HepG2 (cell line): Measurements from ENCODE around the gene LONP1. TPM values are rescaled to one million over a fixed set of nuclear protein-coding genes. Genes with fewer than 3 reads are reported as not detected.
A peak's percentile ranks its signal among the peaks of the same experiment; 100 is the strongest.

Source experiments
- ELK4 ChIP-seq: sonication (generic); formaldehyde crosslinking; IDR thresholded peaks from 2 replicates; pipeline ENCODE4 v1.9.0; 2021; ENCODE audit warnings: missing genetic modification reagents, borderline replicate concordance
- GATA4 ChIP-seq: sonication (generic); IDR thresholded peaks from 2 replicates; pipeline ENCODE4 v1.6.1; 2016; ENCODE audit warnings: antibody characterized with exemption, low read depth, borderline replicate concordance
- HIC2 ChIP-seq: sonication (generic); formaldehyde crosslinking; IDR thresholded peaks from 2 replicates; pipeline ENCODE4 v1.9.0; 2022; ENCODE audit warnings: low read depth, missing genetic modification reagents
- PHF21A ChIP-seq: sonication (generic); formaldehyde crosslinking; IDR thresholded peaks from 2 replicates; pipeline ENCODE4 v1.5.0; 2020; ENCODE audit warnings: mild to moderate bottlenecking, missing genetic modification reagents
- PHF8 ChIP-seq: sonication (generic); formaldehyde crosslinking; IDR thresholded peaks from 2 replicates; pipeline ENCODE4 v1.5.0; 2020; ENCODE audit warnings: missing genetic modification reagents
- PRDM15 ChIP-seq: sonication (generic); formaldehyde crosslinking; IDR thresholded peaks from 2 replicates; pipeline ENCODE4 v1.4.0; 2020; ENCODE audit warnings: missing genetic modification reagents
- PTBP1 ChIP-seq: fragments of 200-400 bp; formaldehyde crosslinking; IDR thresholded peaks from 2 replicates; pipeline ENCODE4 v1.6.1; 2018; ENCODE audit warnings: low read length, low read depth; ENCODE audit not compliant: poor library complexity, severe bottlenecking
- TEF ChIP-seq: sonication (generic); formaldehyde crosslinking; IDR thresholded peaks from 2 replicates; pipeline ENCODE4 v1.5.0; 2020; ENCODE audit warnings: missing genetic modification reagents
- XBP1 ChIP-seq: sonication (generic); formaldehyde crosslinking; IDR thresholded peaks from 2 replicates; pipeline ENCODE4 v1.5.0; 2020; ENCODE audit warnings: missing genetic modification reagents
- ZBTB38 ChIP-seq: sonication (generic); formaldehyde crosslinking; IDR thresholded peaks from 2 replicates; pipeline ENCODE4 v1.5.1; 2020; ENCODE audit warnings: mild to moderate bottlenecking, missing genetic modification reagents
- ZNF232 ChIP-seq: sonication (generic); formaldehyde crosslinking; IDR thresholded peaks from 2 replicates; pipeline ENCODE4 v1.4.0; 2020; ENCODE audit warnings: missing genetic modification reagents, borderline replicate concordance
- ZNF276 ChIP-seq: sonication (generic); formaldehyde crosslinking; IDR thresholded peaks from 2 replicates; pipeline ENCODE4 v1.4.0; 2020; ENCODE audit warnings: mild to moderate bottlenecking, low read depth, missing genetic modification reagents
- ZNF503 ChIP-seq: sonication (generic); formaldehyde crosslinking; IDR thresholded peaks from 2 replicates; pipeline ENCODE4 v1.4.0; 2020; ENCODE audit warnings: missing genetic modification reagents
- ZNF782 ChIP-seq: sonication (generic); formaldehyde crosslinking; IDR thresholded peaks from 2 replicates; pipeline ENCODE4 v1.4.0; 2020; ENCODE audit warnings: missing genetic modification reagents, mild to moderate bottlenecking, borderline replicate concordance
- polyA plus RNA-seq, 8 experiments: library from polyadenylated mRNA; depleted of rRNA in 3 of 8; stranded (reverse) in 7 of 8; unstranded in 1 of 8; fragments of >200 nt; fragmentation: Illumina TruSeq in 4 of 8; extraction: Trizol in 4 of 8; gene quantifications; 2 replicates each; pipeline versions ENCODE4 v1.2.1 to v1.2.3, GENCODE V29; 2011 to 2016; ENCODE audit warnings: low read depth in 4 of 8, missing spikeins in 1 of 8, mixed read lengths in 1 of 8; ENCODE audit not compliant: insufficient read depth in 1 of 8
- total RNA-seq, 5 experiments: library from RNA; depleted of rRNA; stranded (reverse); fragments of >200 nt; fragmentation: Illumina TruSeq; extraction: Trizol; gene quantifications; 2 replicates each; pipeline ENCODE4 v1.2.3, GENCODE V29; 2016; ENCODE audit warnings: low read depth in 1 of 5

Gene LONP1
- total and polyA plus RNA-seq, 2 of the 13 experiments (the other 11 are each of a cell fraction or from before 2014, with no cell fraction given): 59.5 to 76.8 TPM

- peak; percentile 58; the same call in 1 of the 2 replicates for TF ChIP-seq ZNF503 (CRISPR knock-in tag)
- TF ChIP-seq GATA4: no peak
- TF ChIP-seq HIC2 (CRISPR knock-in tag): peak; percentile 15; the same call in 1 of the 2 replicates
- TF ChIP-seq PRDM15 (CRISPR knock-in tag): no peak
- no peak for TF ChIP-seq ELK4 (CRISPR knock-in tag)
- TF ChIP-seq PHF21A: no peak
- no peak for TF ChIP-seq ZNF232
- peak; percentile 3; the same call in 1 of the 2 replicates for TF ChIP-seq ZBTB38 (CRISPR knock-in tag)
- TF ChIP-seq PTBP1: no peak
- no peak for TF ChIP-seq XBP1 (CRISPR knock-in tag)
- TF ChIP-seq ZNF782: no peak
- TF ChIP-seq ZNF276: no peak
- no peak; the same call in 1 of the 2 replicates for TF ChIP-seq PHF8
- TF ChIP-seq TEF (CRISPR knock-in tag): no peak; the same call in 1 of the 2 replicates
Measured at GRCh38 chr19:5680437-5681368, 39.2 kb downstream of the LONP1 start, which contains the start of the genes HSD11B1L and MICOS13 (continued).
